ENCODE data around the gene SPAM1.
"Not testable (repeated sequence)": the region's sequence is repeated elsewhere in the genome, so short reads cannot be mapped to it uniquely, and the experiment has no call there.

SPAM1 gene

GRCh38 chr7:123924941-123925340, at the start of gene SPAM1:
Gene SPAM1, plus strand, starts transcription at chr7:123925241. Its CDS starts 28,330 bp downstream, at chr7:123953571.
- DNase-seq (ENCODE audit: low read depth), result no peak

- DNase-seq (ENCODE audit: low read depth), result no peak
Measured at GRCh38 chr7:123876557-123877256, 48.3 kb upstream of the SPAM1 start.

DNA sequence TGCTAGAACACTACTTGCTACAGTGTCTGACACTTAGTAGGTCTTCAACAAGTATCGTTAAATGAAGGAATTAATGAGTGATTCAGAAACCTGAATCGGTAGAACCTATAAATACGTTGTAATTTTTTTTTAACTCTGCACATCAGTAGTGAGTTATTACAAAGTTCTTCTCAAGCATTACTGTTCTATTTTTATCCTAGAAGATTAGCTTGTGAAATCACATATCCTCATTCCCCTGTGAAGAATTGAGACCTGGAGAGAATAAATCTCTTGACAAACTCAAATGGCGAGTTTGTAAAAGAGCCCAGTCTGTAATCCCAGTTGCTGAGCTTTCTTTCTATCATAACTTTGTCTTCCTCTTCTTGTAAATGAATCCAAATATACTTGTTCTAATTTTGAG, 45.4 kb upstream of the SPAM1 start:
- DNase-seq (ENCODE audit: low read depth), result no peak

DNA sequence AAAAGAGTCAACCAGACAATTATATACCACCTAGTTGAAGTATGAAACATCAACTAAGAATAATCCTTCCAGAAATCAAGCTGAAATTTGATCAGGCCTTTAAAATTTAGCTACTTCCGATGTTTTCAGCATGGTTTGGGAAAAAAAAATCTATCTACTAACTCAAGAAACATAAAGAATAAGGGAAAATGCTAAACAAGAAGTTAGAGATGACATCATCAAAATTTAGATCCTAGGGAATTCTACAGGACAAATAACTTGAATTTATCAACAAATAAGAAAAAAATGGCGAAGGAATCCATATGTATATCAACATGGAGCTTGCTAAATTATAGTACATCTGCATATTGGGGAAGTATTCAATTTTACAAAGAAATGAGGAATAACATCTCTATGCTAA, 43.7 kb upstream of the SPAM1 start:
- DNase-seq (ENCODE audit: low read depth), result no peak

GRCh38 chr7:123883154-123883553, 41.9 kb upstream of the SPAM1 start:
- no peak for DNase-seq (ENCODE audit: low read depth)

GRCh38 chr7:123888192-123888591, 36.8 kb upstream of the SPAM1 start:
- DNase-seq (ENCODE audit: low read depth), result no peak

- DNase-seq (ENCODE audit: low read depth), result not testable (repeated sequence)
Measured at GRCh38 chr7:123894753-123895152, 30.3 kb upstream of the SPAM1 start.

DNA sequence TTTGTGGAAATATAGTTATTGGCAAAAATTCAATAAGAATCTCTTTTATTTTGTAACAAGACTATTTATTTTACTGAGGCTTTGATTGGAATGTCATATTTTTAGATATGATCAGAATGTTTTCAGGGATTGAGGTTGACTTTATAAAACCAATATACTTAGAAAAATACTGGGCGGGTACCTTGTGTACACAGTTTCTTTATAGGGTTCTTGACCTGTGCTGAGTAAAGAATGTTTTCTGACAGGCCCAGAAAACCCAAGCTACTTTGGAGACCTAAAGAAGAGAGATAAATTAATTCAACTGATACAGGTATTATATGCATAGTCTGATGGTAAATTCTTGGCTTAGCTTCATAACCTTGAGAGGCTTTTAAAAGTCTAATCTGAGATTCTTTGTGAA, 23.9 kb upstream of the SPAM1 start:
- no peak for DNase-seq (ENCODE audit: low read depth)

GRCh38 chr7:123905714-123906113, 19.3 kb upstream of the SPAM1 start:
- DNase-seq (ENCODE audit: low read depth), result no peak

GRCh38 chr7:123916240-123916724, 8.8 kb upstream of the SPAM1 start:
- DNase-seq (ENCODE audit: low read depth), result peak; percentile 23

GRCh38 chr7:123917878-123918277, 7.2 kb upstream of the SPAM1 start:
- no peak for DNase-seq (ENCODE audit: low read depth)

GRCh38 chr7:123918309-123918708, 6.7 kb upstream of the SPAM1 start:
- no peak for DNase-seq (ENCODE audit: low read depth)

- no peak for DNase-seq (ENCODE audit: low read depth)
Measured at GRCh38 chr7:123923599-123923998, 1.4 kb upstream of the SPAM1 start.

GRCh38 chr7:123929107-123929506, 4.1 kb downstream of the SPAM1 start:
- no peak for DNase-seq (ENCODE audit: low read depth)

GRCh38 chr7:123929655-123930054, 4.6 kb downstream of the SPAM1 start:
- no peak for DNase-seq (ENCODE audit: low read depth)

GRCh38 chr7:123935436-123936381, 10.7 kb downstream of the SPAM1 start:
- no peak for DNase-seq (ENCODE audit: low read depth)

- DNase-seq (ENCODE audit: low read depth), result no peak
Measured at GRCh38 chr7:123936388-123936787, 11.3 kb downstream of the SPAM1 start.

GRCh38 chr7:123939784-123940183, 14.7 kb downstream of the SPAM1 start:
- DNase-seq (ENCODE audit: low read depth), result no peak

DNA sequence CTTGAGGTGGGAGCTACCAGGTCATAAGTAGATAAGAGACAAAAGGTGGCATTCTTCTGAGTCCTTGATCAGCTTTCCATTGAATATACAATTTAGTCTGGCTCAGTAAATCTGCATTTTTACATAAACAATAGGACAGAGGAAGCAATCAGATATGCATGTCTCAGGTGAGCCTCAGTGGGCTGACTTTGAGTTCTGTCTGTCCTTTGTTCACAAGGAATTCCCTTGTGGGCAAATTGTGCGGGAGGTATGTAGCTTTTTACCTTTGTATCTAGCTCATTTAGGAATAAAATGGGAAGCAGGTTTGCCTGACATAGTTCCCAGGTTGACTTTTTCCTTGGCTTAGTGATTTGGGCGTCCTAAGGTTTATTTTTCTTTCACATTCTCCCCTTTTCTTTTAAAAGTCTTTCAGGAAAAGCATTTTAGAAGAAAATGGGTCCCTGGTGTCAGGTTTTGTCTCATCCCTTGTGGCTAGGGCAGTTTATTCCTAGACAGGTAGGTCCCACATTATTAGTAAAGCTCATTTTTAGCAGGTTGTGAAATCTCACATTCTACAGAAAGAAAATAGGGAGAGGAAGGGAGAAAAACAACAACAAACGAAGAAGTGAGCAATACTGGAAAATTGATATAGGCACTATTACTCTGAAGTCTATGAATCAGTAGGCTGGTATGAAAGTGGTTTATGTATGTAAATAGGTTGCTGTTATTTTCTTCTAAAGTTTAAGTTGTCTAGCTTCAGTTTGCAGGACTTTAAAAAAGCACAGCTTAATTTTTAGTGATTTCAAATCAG, 16.5 kb downstream of the SPAM1 start:
- DNase-seq (ENCODE audit: low read depth), result no peak

GRCh38 chr7:123944395-123944794, 19.4 kb downstream of the SPAM1 start:
- DNase-seq (ENCODE audit: low read depth), result no peak

DNA sequence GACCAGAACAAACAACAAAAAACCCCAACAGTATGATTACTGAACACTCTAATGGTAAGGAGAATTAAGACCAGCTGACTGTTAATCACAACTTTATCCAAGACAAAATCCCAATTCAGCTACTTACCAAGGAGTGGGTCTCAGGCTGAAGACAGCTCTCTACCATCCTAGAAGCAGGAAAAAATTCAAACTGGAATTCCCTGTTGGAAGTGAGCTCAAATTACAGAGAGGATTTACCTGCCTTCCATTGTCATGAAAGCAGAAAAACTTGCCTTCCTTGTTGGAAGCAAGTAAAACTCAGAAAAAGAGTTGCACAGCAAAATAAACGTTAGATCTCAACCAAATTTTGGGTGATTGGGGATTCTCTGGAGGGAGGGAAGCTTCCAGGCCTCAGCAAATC, 20.9 kb downstream of the SPAM1 start:
- no peak for DNase-seq (ENCODE audit: low read depth)

- DNase-seq (ENCODE audit: low read depth), result no peak
Measured at GRCh38 chr7:123948136-123948535, 23.1 kb downstream of the SPAM1 start.

All from ELR (cell line).